GM11168 (cell line): Measurements from ENCODE around the gene UBALD1.

Source experiments
- in situ Hi-C: fragments of 300-500 bp; cut with MboI; formaldehyde crosslinking; loops from one replicate; pipeline ENCODE4 v1.12.0; 2022; ENCODE audit warnings: low sequenced_read_pairs; ENCODE audit not compliant: unreplicated experiment

Gene UBALD1

GRCh38 chr16:4646773-4647643, 32.3 kb upstream of the UBALD1 start:
- in situ Hi-C loops = no loop called here

GRCh38 chr16:4641895-4642294, 27.2 kb upstream of the UBALD1 start:
- in situ Hi-C loops = no loop called here

- in situ Hi-C loops = no loop called here
These were observed 26.6 kb upstream of the UBALD1 start for GRCh38 chr16:4641306-4641687.

GRCh38 chr16:4640572-4641305, 26.1 kb upstream of the UBALD1 start:
- in situ Hi-C loops = no loop called here

- in situ Hi-C loops = no loop called here
These were observed 25.3 kb upstream of the UBALD1 start for GRCh38 chr16:4639899-4640509.

GRCh38 chr16:4637501-4638166, 22.9 kb upstream of the UBALD1 start:
- in situ Hi-C loops = no loop called here

GRCh38 chr16:4636196-4636595, 21.5 kb upstream of the UBALD1 start:
- in situ Hi-C loops = no loop called here

- in situ Hi-C loops = no loop called here
These were observed 20.1 kb upstream of the UBALD1 start for GRCh38 chr16:4634768-4635167.

- in situ Hi-C loops = no loop called here
These were observed 19.4 kb upstream of the UBALD1 start for GRCh38 chr16:4633910-4634635.

GRCh38 chr16:4631444-4631843, 16.8 kb upstream of the UBALD1 start:
- in situ Hi-C loops = no loop called here

GRCh38 chr16:4628283-4628682, 13.6 kb upstream of the UBALD1 start:
- in situ Hi-C loops = no loop called here

GRCh38 chr16:4626396-4626795, 11.7 kb upstream of the UBALD1 start:
- in situ Hi-C loops = no loop called here

GRCh38 chr16:4625560-4626159, 11.0 kb upstream of the UBALD1 start:
- in situ Hi-C loops = no loop called here

GRCh38 chr16:4624827-4625559, 10.3 kb upstream of the UBALD1 start:
- in situ Hi-C loops = no loop called here

GRCh38 chr16:4624015-4624826, 9.5 kb upstream of the UBALD1 start, which contains the start of gene MGRN1:
TSS of gene MGRN1 (plus strand) at chr16:4624826. CDS start at chr16:4624961, 135 bp downstream.
- in situ Hi-C loops = no loop called here

- in situ Hi-C loops = no loop called here
These were observed 8.9 kb upstream of the UBALD1 start for GRCh38 chr16:4623593-4623992.

- in situ Hi-C loops = no loop called here
These were observed 4.1 kb upstream of the UBALD1 start for GRCh38 chr16:4618645-4619418.
